HepG2 (cell line): ENCODE results near the gene COX5B. TPM values are rescaled to one million over a fixed set of nuclear protein-coding genes. Genes with fewer than 3 reads are reported as not detected.

ENCODE experiments used
- ARNT2 ChIP-seq: sonication (generic); formaldehyde crosslinking; IDR thresholded peaks from 2 replicates; pipeline ENCODE4 v1.8.0; 2022; ENCODE audit warnings: mild to moderate bottlenecking, low read depth, missing genetic modification reagents, moderate library complexity
- CCDC6 ChIP-seq: sonication (generic); formaldehyde crosslinking; IDR thresholded peaks from 2 replicates; pipeline ENCODE4 v1.8.1; 2022; ENCODE audit warnings: mild to moderate bottlenecking, missing genetic modification reagents, moderate library complexity
- HNF4G ChIP-seq, 2 experiments: sonication (generic) in 1 of 2; formaldehyde crosslinking in 1 of 2; IDR thresholded peaks; 2 replicates each; pipeline versions ENCODE4 v1.4.0 to v1.6.1; 2011 to 2020; ENCODE audit warnings: borderline replicate concordance in 2 of 2, low read depth in 2 of 2, mild to moderate bottlenecking in 2 of 2, low read length in 1 of 2, missing genetic modification reagents in 1 of 2, moderate library complexity in 1 of 2
- HNRNPLL ChIP-seq: fragments of 200-400 bp; formaldehyde crosslinking; IDR thresholded peaks from 2 replicates; pipeline ENCODE4 v1.6.1; 2017; ENCODE audit warnings: mild to moderate bottlenecking, low read depth, low read length; ENCODE audit not compliant: poor library complexity, severe bottlenecking
- NFATC3 ChIP-seq: sonication (generic); formaldehyde crosslinking; IDR thresholded peaks from 2 replicates; pipeline ENCODE4 v1.5.1; 2020; ENCODE audit warnings: mild to moderate bottlenecking, missing genetic modification reagents
- POLR2A ChIP-seq, 2 experiments: IDR thresholded peaks; 2 replicates each; pipeline ENCODE4 v1.6.1; 2011; ENCODE audit warnings: low read depth in 2 of 2, low read length in 2 of 2, mild to moderate bottlenecking in 1 of 2, moderate library complexity in 1 of 2; ENCODE audit not compliant: insufficient read depth in 1 of 2
- SMYD3 ChIP-seq: sonication (generic); formaldehyde crosslinking; IDR thresholded peaks from 2 replicates; pipeline ENCODE4 v1.8.1; 2023; ENCODE audit warnings: mild to moderate bottlenecking, missing genetic modification reagents
- TOPORS ChIP-seq: sonication (generic); formaldehyde crosslinking; IDR thresholded peaks from 2 replicates; pipeline ENCODE4 v1.8.0; 2023; ENCODE audit warnings: mild to moderate bottlenecking, missing genetic modification reagents
- XRCC5 ChIP-seq: fragments of 200-400 bp; formaldehyde crosslinking; optimal IDR thresholded peaks from 2 replicates; pipeline ENCODE3; 2017; ENCODE audit warnings: mild to moderate bottlenecking, low read length
- YEATS4 ChIP-seq: sonication (generic); formaldehyde crosslinking; IDR thresholded peaks from 2 replicates; pipeline ENCODE4 v1.4.0; 2020; ENCODE audit warnings: missing genetic modification reagents, borderline replicate concordance
- YY1 ChIP-seq: IDR thresholded peaks from 2 replicates; pipeline ENCODE4 v1.6.1; 2011; ENCODE audit warnings: low read length, low read depth, moderate library complexity, mild to moderate bottlenecking; ENCODE audit not compliant: insufficient read depth, insufficient replicate concordance
- ZEB1 ChIP-seq: IDR thresholded peaks from 2 replicates; pipeline ENCODE4 v1.6.1; 2012; ENCODE audit warnings: mild to moderate bottlenecking, low read depth, inconsistent platforms; ENCODE audit not compliant: insufficient replicate concordance
- ZFY ChIP-seq: sonication (generic); formaldehyde crosslinking; IDR thresholded peaks from 2 replicates; pipeline ENCODE4 v1.4.0; 2020; ENCODE audit warnings: missing genetic modification reagents
- ZNF138 ChIP-seq: sonication (generic); formaldehyde crosslinking; IDR thresholded peaks from 2 replicates; pipeline ENCODE4 v1.5.0; 2020; ENCODE audit warnings: mild to moderate bottlenecking, low read depth, missing genetic modification reagents
- ZNF564 ChIP-seq: sonication (generic); formaldehyde crosslinking; IDR thresholded peaks from 2 replicates; pipeline ENCODE4 v1.8.1; 2023; ENCODE audit warnings: mild to moderate bottlenecking, missing genetic modification reagents
- ZNF607 ChIP-seq: sonication (generic); formaldehyde crosslinking; IDR thresholded peaks from 2 replicates; pipeline ENCODE4 v1.5.1; 2020; ENCODE audit warnings: missing genetic modification reagents, mild to moderate bottlenecking, borderline replicate concordance
- ZNF629 ChIP-seq: sonication (generic); formaldehyde crosslinking; conservative IDR thresholded peaks from 2 replicates; pipeline ENCODE4 v1.5.0; 2020; ENCODE audit warnings: missing genetic modification reagents
- ZNF670 ChIP-seq: sonication (generic); formaldehyde crosslinking; IDR thresholded peaks from 2 replicates; pipeline ENCODE4 v1.8.0; 2022; ENCODE audit warnings: mild to moderate bottlenecking, missing genetic modification reagents, borderline replicate concordance
- ZNF724P ChIP-seq: sonication (generic); formaldehyde crosslinking; IDR thresholded peaks from 2 replicates; pipeline ENCODE4 v1.8.0; 2022; ENCODE audit warnings: missing genetic modification reagents, borderline replicate concordance
- ZNF891 ChIP-seq: sonication (generic); formaldehyde crosslinking; IDR thresholded peaks from 2 replicates; pipeline ENCODE4 v1.5.0; 2020; ENCODE audit warnings: mild to moderate bottlenecking, missing genetic modification reagents
- polyA plus RNA-seq, 8 experiments: library from polyadenylated mRNA; depleted of rRNA in 3 of 8; stranded (reverse) in 7 of 8; unstranded in 1 of 8; fragments of >200 nt; fragmentation: Illumina TruSeq in 4 of 8; extraction: Trizol in 4 of 8; gene quantifications; 2 replicates each; pipeline versions ENCODE4 v1.2.1 to v1.2.3, GENCODE V29; 2011 to 2016; ENCODE audit warnings: low read depth in 4 of 8, missing spikeins in 1 of 8, mixed read lengths in 1 of 8; ENCODE audit not compliant: insufficient read depth in 1 of 8
- total RNA-seq, 5 experiments: library from RNA; depleted of rRNA; stranded (reverse); fragments of >200 nt; fragmentation: Illumina TruSeq; extraction: Trizol; gene quantifications; 2 replicates each; pipeline ENCODE4 v1.2.3, GENCODE V29; 2016; ENCODE audit warnings: low read depth in 1 of 5
- TF ChIP-seq, protein P1 (sequence below): sonication (generic); formaldehyde crosslinking; IDR thresholded peaks from 2 replicates; pipeline ENCODE4 v1.5.0; 2020; ENCODE audit warnings: missing genetic modification reagents
- TF ChIP-seq, protein P2 (sequence below), 2 experiments: fragments of 450-650 bp in 1 of 2; sonication (generic) in 1 of 2; formaldehyde crosslinking; IDR thresholded peaks; 2 replicates each; pipeline versions ENCODE4 v1.5.0 to v1.8.0; 2020 to 2022; ENCODE audit warnings: mild to moderate bottlenecking in 1 of 2, missing genetic modification reagents in 1 of 2
- TF ChIP-seq, protein P3 (sequence below): sonication (generic); formaldehyde crosslinking; IDR thresholded peaks from 2 replicates; pipeline ENCODE4 v1.9.0; 2021; ENCODE audit warnings: missing genetic modification reagents, borderline replicate concordance
- TF ChIP-seq, protein P4 (sequence below): sonication (generic); formaldehyde crosslinking; IDR thresholded peaks from 2 replicates; pipeline ENCODE4 v1.4.0; 2020; ENCODE audit warnings: missing genetic modification reagents
- TF ChIP-seq, protein P5 (sequence below): sonication (generic); formaldehyde crosslinking; IDR thresholded peaks from 2 replicates; pipeline ENCODE4 v1.4.0; 2020; ENCODE audit warnings: mild to moderate bottlenecking, missing genetic modification reagents

Gene COX5B
- total and polyA plus RNA-seq, 2 of the 13 experiments (the other 11 are each of a cell fraction or from before 2014, with no cell fraction given): 453 to 536 TPM

DNA sequence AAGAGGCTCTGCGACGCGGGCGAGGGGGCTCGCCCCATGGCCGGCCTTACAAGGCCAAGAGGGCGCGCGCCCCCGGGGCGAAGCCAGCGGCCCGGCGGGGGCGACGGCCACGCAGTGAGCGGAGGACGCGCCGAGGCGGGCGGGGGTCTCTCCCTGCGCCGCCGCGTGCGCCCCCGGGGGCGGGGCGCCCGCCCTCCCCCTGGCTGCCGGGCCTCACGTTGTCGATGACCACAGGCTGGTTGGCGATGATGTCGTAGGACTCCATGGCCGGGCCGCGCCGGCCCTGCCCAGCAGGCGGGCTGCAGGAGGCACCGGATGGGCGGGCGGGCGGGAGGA, 17.7 kb downstream of the COX5B start (continued):
- TF ChIP-seq HNF4G (IDR thresholded peaks at IDR 0.05; ENCODE audit: borderline replicate concordance, low read depth, low read length) (no peak), HNF4G (CRISPR knock-in tag; IDR thresholded peaks at IDR 0.05; ENCODE audit: borderline replicate concordance, low read depth) (no peak), ZNF724P (0 out of 2 replicates have a peak, but pooled peaks have one; percentile 20), ZNF670 (CRISPR knock-in tag) (no peak), POLR2A (IDR thresholded peaks at IDR 0.05; ENCODE audit: insufficient read depth in 1 of 2, low read depth in 2 of 2, low read length in 2 of 2) (peak in 1 of 2 experiments; percentile 19; a peak in 1 of 4 replicates), SMYD3 (CRISPR knock-in tag) (0 out of 2 replicates have a peak, but pooled peaks have one; percentile 47), YEATS4 (CRISPR knock-in tag) (peak; percentile 65; the same call in 1 of the 2 replicates), ZNF891 (CRISPR knock-in tag) (no peak), ZNF564 (0 out of 2 replicates have a peak, but pooled peaks have one; percentile 25), NFATC3 (CRISPR knock-in tag) (no peak), ARNT2 (CRISPR knock-in tag) (peak; percentile 57), ZNF138 (CRISPR knock-in tag) (0 out of 2 replicates have a peak, but pooled peaks have one; percentile 35), ZNF629 (CRISPR knock-in tag) (0 out of 2 replicates have a peak, but pooled peaks have one; percentile 1), ZEB1 (no peak), ZNF607 (CRISPR knock-in tag) (0 out of 2 replicates have a peak, but pooled peaks have one; percentile 9), HNRNPLL (peak; percentile 45), TOPORS (CRISPR knock-in tag) (peak; percentile 22; the same call in 1 of the 2 replicates), XRCC5 (peak; percentile 5), ZFY (peak; percentile 55), CCDC6 (peak; percentile 69; the same call in 1 of the 2 replicates), YY1 (peak; percentile 14)
- TF ChIP-seq, protein P1, sequence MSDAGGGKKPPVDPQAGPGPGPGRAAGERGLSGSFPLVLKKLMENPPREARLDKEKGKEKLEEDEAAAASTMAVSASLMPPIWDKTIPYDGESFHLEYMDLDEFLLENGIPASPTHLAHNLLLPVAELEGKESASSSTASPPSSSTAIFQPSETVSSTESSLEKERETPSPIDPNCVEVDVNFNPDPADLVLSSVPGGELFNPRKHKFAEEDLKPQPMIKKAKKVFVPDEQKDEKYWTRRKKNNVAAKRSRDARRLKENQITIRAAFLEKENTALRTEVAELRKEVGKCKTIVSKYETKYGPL (CRISPR knock-in tag): no peak
- TF ChIP-seq, protein P2, sequence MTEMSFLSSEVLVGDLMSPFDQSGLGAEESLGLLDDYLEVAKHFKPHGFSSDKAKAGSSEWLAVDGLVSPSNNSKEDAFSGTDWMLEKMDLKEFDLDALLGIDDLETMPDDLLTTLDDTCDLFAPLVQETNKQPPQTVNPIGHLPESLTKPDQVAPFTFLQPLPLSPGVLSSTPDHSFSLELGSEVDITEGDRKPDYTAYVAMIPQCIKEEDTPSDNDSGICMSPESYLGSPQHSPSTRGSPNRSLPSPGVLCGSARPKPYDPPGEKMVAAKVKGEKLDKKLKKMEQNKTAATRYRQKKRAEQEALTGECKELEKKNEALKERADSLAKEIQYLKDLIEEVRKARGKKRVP (CRISPR knock-in tag; IDR thresholded peaks at IDR 0.05): peak in 1 of 2 experiments; percentile 22; a peak in 1 of 4 replicates
- TF ChIP-seq, protein P3, sequence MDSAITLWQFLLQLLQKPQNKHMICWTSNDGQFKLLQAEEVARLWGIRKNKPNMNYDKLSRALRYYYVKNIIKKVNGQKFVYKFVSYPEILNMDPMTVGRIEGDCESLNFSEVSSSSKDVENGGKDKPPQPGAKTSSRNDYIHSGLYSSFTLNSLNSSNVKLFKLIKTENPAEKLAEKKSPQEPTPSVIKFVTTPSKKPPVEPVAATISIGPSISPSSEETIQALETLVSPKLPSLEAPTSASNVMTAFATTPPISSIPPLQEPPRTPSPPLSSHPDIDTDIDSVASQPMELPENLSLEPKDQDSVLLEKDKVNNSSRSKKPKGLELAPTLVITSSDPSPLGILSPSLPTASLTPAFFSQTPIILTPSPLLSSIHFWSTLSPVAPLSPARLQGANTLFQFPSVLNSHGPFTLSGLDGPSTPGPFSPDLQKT: no peak
- TF ChIP-seq, protein P4, sequence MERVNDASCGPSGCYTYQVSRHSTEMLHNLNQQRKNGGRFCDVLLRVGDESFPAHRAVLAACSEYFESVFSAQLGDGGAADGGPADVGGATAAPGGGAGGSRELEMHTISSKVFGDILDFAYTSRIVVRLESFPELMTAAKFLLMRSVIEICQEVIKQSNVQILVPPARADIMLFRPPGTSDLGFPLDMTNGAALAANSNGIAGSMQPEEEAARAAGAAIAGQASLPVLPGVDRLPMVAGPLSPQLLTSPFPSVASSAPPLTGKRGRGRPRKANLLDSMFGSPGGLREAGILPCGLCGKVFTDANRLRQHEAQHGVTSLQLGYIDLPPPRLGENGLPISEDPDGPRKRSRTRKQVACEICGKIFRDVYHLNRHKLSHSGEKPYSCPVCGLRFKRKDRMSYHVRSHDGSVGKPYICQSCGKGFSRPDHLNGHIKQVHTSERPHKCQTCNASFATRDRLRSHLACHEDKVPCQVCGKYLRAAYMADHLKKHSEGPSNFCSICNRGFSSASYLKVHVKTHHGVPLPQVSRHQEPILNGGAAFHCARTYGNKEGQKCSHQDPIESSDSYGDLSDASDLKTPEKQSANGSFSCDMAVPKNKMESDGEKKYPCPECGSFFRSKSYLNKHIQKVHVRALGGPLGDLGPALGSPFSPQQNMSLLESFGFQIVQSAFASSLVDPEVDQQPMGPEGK (CRISPR knock-in tag): peak; percentile 61; the same call in 1 of the 2 replicates
- TF ChIP-seq, protein P5, sequence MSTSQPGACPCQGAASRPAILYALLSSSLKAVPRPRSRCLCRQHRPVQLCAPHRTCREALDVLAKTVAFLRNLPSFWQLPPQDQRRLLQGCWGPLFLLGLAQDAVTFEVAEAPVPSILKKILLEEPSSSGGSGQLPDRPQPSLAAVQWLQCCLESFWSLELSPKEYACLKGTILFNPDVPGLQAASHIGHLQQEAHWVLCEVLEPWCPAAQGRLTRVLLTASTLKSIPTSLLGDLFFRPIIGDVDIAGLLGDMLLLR (CRISPR knock-in tag): no peak
